ENCODE data around the gene FAU. TPM values are rescaled to one million over a fixed set of nuclear protein-coding genes. Genes with fewer than 3 reads are reported as not detected.

Gene FAU
- total and polyA plus RNA-seq, 9 of the 15 experiments (the other 6 are each of a cell fraction or from before 2014, with no cell fraction given) = 433 to 1,827 (median 942) TPM

DNA sequence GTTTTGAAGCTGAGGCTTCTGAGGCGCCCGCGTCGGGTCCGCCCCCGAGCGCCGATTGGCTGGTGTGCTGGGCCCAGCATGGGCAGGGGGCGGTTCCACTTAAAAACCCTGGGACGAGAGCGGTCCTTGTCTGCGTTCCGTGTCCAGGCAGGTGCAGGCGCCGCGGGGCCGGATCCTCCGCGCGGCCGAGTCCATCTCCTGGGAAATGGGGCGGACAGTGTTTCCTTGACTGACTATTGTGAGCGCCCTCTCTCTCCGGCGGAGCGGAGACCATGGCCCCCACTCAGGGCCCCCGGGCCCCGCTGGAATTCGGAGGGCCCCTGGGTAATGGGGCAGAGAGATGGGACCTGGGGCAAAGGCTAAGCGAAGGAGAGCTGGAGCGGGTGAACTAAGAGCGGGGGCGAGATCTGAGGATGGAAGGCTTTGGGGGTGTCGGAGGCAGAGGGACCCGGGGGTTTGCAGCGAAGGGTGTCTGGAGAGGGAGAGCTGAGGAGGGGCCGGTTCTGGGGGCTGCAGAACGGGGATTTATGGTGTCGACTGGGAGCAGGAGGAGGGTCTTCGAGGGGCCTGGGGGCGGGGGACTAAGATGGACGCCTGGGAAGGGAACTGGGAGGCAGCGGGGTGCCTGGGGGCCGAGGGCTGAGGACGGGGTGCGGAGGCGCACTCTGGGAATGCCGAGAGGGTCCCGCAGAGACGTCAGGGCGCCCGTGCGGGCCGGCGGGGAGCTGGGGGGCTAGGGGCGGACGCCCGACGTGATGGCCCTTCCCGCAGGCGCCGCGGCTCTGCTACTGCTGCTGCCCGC lies 10.0 kb downstream of the FAU start, which contains the start of gene TM7SF2 (continued):
- TF ChIP-seq MAFG (tag; conservative IDR thresholded peaks at IDR 0.05) (no peak), CBFB (CRISPR knock-in tag; IDR thresholded peaks at IDR 0.05) (no peak), SMARCB1 (IDR thresholded peaks at IDR 0.05; ENCODE audit: insufficient read length, low read depth) (no peak), ZNF764 (CRISPR knock-in tag; IDR thresholded peaks at IDR 0.05; ENCODE audit: low read depth) (no peak), ZNF699 (CRISPR knock-in tag; IDR thresholded peaks at IDR 0.05; ENCODE audit: insufficient replicate concordance) (no peak), RBM25 (IDR thresholded peaks at IDR 0.05; ENCODE audit: low read depth, low read length, severe bottlenecking) (no peak), CHD1 (IDR thresholded peaks at IDR 0.05; ENCODE audit: low read length) (no peak), SNIP1 (IDR thresholded peaks at IDR 0.05; ENCODE audit: low read depth) (no peak), HDAC2 (IDR thresholded peaks at IDR 0.05) (peak; percentile 13; the same call in 1 of the 2 replicates), MYC (IDR thresholded peaks at IDR 0.05; ENCODE audit: low read depth, low read length) (no peak), MYC (CRISPR knock-in tag; IDR thresholded peaks at IDR 0.05; ENCODE audit: borderline replicate concordance, low read depth) (peak; percentile 87; the same call in 1 of the 2 replicates), MIER1 (IDR thresholded peaks at IDR 0.05; ENCODE audit: low read depth) (no peak), TEAD4 (IDR thresholded peaks at IDR 0.05; ENCODE audit: low read length) (no peak), TEAD4 (CRISPR knock-in tag; IDR thresholded peaks at IDR 0.05; ENCODE audit: borderline replicate concordance) (no peak), RHOXF2B (CRISPR knock-in tag; conservative IDR thresholded peaks at IDR 0.05) (no peak), TCF7 (IDR thresholded peaks at IDR 0.05; ENCODE audit: borderline replicate concordance) (no peak)
- TF ChIP-seq, protein P1, sequence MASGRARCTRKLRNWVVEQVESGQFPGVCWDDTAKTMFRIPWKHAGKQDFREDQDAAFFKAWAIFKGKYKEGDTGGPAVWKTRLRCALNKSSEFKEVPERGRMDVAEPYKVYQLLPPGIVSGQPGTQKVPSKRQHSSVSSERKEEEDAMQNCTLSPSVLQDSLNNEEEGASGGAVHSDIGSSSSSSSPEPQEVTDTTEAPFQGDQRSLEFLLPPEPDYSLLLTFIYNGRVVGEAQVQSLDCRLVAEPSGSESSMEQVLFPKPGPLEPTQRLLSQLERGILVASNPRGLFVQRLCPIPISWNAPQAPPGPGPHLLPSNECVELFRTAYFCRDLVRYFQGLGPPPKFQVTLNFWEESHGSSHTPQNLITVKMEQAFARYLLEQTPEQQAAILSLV (tag; IDR thresholded peaks at IDR 0.05) = no peak
- TF ChIP-seq, protein P2, sequence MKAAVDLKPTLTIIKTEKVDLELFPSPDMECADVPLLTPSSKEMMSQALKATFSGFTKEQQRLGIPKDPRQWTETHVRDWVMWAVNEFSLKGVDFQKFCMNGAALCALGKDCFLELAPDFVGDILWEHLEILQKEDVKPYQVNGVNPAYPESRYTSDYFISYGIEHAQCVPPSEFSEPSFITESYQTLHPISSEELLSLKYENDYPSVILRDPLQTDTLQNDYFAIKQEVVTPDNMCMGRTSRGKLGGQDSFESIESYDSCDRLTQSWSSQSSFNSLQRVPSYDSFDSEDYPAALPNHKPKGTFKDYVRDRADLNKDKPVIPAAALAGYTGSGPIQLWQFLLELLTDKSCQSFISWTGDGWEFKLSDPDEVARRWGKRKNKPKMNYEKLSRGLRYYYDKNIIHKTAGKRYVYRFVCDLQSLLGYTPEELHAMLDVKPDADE (conservative IDR thresholded peaks at IDR 0.05; ENCODE audit: control insufficient read depth, low read depth, low read length) = no peak
- TF ChIP-seq, protein P3, sequence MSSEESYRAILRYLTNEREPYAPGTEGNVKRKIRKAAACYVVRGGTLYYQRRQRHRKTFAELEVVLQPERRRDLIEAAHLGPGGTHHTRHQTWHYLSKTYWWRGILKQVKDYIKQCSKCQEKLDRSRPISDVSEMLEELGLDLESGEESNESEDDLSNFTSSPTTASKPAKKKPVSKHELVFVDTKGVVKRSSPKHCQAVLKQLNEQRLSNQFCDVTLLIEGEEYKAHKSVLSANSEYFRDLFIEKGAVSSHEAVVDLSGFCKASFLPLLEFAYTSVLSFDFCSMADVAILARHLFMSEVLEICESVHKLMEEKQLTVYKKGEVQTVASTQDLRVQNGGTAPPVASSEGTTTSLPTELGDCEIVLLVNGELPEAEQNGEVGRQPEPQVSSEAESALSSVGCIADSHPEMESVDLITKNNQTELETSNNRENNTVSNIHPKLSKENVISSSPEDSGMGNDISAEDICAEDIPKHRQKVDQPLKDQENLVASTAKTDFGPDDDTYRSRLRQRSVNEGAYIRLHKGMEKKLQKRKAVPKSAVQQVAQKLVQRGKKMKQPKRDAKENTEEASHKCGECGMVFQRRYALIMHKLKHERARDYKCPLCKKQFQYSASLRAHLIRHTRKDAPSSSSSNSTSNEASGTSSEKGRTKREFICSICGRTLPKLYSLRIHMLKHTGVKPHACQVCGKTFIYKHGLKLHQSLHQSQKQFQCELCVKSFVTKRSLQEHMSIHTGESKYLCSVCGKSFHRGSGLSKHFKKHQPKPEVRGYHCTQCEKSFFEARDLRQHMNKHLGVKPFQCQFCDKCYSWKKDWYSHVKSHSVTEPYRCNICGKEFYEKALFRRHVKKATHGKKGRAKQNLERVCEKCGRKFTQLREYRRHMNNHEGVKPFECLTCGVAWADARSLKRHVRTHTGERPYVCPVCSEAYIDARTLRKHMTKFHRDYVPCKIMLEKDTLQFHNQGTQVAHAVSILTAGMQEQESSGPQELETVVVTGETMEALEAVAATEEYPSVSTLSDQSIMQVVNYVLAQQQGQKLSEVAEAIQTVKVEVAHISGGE (CRISPR knock-in tag; IDR thresholded peaks at IDR 0.05) = no peak
- TF ChIP-seq, protein P4, sequence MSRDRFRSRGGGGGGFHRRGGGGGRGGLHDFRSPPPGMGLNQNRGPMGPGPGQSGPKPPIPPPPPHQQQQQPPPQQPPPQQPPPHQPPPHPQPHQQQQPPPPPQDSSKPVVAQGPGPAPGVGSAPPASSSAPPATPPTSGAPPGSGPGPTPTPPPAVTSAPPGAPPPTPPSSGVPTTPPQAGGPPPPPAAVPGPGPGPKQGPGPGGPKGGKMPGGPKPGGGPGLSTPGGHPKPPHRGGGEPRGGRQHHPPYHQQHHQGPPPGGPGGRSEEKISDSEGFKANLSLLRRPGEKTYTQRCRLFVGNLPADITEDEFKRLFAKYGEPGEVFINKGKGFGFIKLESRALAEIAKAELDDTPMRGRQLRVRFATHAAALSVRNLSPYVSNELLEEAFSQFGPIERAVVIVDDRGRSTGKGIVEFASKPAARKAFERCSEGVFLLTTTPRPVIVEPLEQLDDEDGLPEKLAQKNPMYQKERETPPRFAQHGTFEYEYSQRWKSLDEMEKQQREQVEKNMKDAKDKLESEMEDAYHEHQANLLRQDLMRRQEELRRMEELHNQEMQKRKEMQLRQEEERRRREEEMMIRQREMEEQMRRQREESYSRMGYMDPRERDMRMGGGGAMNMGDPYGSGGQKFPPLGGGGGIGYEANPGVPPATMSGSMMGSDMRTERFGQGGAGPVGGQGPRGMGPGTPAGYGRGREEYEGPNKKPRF (IDR thresholded peaks at IDR 0.05; ENCODE audit: low read depth, low read length) = no peak
